K562 treated with DMSO at 1 percent for 48 hours (cell line): ENCODE measurements around the gene L3MBTL4. TPM values are rescaled to one million over a fixed set of nuclear protein-coding genes. Genes with fewer than 3 reads are reported as not detected.

Experiments
- total RNA-seq: library from RNA; unstranded; fragments of 300-600 nt; gene quantifications from 2 replicates; pipeline ENCODE4 v1.2.3, GENCODE V29; 2022; ENCODE audit warnings: low replicate concordance; ENCODE audit errors: extremely low read depth

The L3MBTL4 gene
- not detected in 2 replicates for total RNA-seq

GRCh38 chr18:6414723-6415417 lies at the start of gene L3MBTL4:
TSS of gene L3MBTL4 (minus strand) at chr18:6414911. CDS start at chr18:6311625, 103,286 bp downstream.

